Fibroblast of the conjunctiva (primary cell): Measurements from ENCODE around the gene ING2.
"Not testable (repeated sequence)": the region's sequence is repeated elsewhere in the genome, so short reads cannot be mapped to it uniquely, and the experiment has no call there.

Experiments used
- DNase-seq: peaks from one replicate; pipeline ENCODE4 v3.0.0-alpha.2; 2010; ENCODE audit warnings: low read depth

The ING2 gene

DNA sequence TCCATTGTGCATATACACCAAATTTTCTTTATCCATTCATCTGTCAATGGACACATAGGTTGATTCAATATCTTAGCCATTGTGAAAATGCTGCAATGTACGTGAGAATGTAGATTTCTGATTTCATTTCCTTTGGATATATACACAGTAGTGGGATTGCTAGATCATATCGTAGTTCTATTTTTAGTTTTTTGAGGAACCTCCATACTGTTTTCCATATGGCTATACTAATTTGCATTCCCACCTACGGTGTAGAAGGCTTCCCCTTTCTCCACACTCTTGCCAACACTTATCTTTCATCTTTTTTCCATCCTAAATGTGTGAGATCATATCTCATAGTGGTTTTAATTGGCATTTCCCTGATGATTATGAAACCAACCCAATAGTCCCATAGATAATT is 43.4 kb downstream of the ING2 start:
- DNase-seq = no peak

DNA sequence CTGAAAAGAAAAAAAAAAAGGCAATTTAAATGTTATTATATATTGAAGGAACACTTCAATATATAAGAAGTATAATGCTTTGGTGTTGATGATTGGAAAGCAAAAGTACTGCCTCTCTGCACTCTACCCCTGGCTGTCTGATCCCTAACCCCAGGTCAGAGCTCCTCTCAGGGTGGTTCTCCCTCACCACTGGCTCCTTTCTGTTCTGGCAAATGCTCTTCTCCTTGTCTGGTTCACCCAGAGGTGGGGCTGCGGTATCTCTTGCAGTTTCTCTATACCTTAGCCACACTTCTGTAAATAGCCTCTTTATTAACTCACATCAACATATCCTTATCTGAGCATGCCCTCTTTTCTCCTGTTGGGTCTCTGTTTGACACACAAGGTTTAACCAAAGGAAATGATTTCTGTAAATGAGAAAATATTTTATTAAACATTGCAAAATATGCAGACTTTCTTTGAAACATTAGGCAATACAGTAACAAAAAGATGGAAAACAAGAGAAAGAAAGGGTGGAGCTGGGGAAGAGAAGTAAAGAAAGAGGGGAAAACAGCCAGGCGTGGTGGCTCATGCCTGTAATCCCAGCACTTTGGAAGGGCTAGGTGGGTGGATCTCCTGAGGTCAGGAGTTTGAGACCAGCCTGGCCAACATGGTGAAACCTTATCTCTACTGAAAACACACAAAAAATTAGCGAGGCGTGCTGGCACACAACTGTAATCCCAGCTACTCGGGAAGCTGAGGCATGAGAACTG is 45.7 kb downstream of the ING2 start:
- DNase-seq = no peak

DNA sequence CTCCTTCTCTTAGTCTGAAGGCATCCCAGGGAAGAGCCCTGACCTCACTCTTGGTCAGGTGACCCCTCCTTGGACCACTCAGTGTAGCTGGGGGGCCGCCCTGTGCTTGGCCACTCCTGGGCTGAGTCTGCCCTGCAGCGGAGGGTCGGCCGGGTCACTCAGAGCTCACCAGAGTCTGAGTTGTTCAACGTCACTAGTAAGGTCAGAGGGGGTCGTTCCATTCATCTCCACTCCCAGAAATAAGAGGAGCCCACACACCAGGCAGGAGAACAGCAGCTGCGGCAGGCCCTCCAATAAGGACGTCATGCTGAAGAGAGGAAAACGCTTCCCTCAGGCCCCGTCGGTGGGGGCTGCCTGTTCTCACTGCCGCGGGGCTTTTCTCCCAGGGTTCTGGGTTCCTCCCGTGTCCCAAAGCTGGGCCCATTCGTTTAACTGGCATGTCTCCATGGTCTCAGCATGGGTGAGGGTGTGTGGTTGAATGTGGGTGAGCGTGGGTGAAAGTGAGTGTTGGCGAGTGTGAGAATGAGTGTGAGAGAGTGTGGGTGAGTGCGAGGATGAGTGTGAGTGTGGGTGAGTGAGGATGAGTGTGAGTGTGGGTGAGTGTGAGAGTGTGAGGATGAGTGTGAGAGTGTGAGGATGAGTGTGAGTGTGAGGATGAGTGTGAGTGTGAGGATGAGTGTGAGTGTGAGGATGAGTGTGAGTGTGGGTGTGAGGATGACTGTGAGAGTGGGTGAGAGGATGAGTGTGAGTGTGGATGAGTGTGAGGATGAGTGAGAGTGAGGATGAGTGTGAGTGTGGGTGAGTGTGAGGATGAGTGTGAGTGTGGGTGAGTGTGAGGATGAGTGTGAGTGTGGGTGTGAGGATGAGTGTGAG is 47.7 kb downstream of the ING2 start:
- DNase-seq = no peak

DNA sequence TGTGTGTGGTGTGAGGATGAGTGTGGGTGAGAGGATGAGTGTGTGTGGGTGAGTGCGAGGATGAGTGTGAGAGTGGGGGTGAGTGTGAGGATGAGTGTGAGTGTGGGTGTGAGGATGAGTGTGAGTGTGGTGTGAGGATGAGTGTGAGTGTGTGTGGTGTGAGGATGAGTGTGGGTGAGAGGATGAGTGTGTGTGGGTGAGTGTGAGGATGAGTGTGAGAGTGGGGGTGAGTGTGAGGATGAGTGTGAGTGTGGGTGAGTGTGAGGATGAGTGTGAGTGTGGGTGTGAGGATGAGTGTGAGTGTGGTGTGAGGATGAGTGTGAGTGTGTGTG is 48.3 kb downstream of the ING2 start:
- not testable (repeated sequence) for DNase-seq

DNA sequence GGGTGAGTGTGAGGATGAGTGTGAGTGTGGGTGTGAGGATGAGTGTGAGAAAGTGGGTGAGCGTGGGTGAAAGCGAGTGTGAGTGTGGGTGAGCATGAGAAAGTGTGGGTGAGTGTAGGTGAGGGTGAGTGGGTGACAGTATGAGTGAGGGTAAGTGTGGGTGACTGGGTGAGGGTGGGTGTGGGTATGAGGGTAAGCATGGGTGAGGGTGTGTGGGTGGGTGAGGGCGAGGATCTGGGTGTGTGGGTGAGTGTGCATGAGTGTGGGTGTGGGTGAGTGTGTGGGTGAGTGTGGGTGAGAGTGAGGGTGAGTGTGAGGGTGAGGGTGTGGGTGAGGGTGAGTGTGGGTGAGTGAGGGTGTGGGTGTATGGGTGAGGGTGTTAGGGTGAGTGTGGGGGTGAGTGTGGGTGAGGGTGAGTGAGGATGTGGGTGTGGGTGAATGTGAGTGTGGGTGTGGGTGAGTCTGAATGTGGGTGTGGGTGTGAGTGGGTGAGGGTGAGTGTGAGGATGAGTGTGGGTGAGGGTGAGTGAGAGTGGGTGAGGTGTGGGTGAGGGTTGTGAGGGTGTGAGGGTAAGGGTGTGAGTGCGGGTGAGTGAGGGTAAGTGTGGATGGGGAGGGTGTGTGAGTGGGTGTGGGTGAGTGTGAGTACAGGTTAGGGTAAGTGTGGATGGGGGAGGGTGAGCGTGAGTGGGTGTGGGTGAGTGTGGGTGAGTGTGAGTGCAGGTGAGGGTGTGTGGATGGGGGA is 48.9 kb downstream of the ING2 start:
- DNase-seq = no peak

DNA sequence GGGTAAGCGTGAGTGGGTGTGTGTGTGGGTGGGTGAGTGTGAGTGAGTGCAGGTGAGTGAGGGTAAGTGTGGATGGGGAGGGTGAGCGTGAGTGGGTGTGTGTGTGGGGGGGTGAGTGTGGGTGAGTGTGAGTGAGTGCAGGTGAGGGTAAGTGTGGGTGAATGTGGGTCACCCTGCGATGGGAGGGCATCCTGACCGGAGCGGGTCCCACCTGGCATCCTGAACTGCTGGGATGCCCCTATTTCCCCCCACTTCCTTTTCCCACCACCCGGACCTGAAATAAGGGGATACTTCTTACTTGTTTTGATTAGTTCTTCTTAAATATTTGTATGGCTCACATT is 49.5 kb downstream of the ING2 start:
- no peak for DNase-seq

DNA sequence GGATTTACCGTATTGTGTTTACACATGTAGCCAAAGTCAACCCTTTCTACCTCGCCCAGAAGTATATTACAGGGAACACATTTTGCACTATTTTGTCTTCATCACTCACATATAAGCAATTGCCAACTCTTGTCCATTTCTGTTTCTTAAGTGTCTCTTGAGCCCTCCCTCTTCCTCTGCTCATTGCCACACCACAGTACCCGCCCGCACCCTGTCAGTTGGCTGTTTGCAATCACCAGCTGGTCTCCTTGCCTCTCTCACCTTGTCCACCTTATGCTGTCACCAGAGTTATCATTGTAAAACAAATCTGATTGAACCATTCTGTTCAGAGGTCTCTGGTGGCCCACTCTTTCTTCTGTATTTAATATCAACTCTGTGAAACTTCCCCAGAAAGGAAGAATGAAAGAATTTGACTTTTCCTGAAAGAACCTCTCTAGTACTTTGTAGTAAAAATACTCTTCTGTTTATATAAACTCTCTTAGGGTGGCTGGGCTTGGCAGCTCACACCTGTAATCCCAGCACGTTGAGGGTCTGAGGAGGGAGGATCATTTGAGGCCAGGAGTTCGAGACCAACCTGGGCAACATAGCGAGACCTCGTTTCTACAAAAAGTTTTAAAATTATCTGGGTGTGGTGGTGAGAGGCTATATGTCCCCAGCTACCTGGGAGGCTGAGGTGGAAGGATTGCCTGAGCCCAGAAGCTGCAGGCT is 50.2 kb downstream of the ING2 start:
- no peak for DNase-seq

DNA sequence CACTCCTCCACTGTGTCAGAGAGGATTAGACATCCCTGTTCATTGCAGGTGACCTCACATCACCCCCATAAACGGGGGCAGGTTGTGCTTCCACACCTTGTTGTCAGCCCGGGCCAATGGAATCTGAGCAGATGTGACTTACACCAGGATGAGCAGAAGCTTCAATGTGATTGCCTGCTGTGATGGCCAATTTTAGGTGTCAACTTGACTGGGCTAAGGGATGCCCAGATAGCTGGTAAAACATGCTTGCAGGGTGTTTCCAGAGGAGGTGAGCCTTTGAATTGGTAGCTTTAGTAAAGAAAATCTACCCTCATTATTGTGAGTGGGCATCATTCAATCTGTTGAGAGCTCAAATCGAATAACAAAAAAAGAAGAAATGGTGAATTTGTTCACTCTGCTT is 52.1 kb downstream of the ING2 start:
- no peak for DNase-seq

DNA sequence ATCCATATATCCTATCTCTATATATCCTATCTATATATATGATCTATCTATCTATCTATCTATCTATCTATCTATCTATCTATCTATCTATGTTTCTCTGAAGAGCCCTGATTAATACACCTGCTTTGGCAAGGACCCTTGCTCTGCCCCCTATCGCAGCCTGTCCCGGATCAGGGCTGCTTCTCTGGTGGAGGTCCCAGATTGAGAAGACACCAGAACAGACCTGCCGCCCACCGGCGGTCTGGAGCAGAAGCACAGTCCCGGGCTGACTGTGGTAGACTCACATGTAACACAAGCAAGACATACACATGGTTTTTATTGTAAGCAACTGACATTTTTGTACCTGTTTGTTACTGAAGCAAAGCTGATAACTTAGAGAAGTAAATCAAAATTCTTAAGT is 52.8 kb downstream of the ING2 start:
- DNase-seq = no peak

DNA sequence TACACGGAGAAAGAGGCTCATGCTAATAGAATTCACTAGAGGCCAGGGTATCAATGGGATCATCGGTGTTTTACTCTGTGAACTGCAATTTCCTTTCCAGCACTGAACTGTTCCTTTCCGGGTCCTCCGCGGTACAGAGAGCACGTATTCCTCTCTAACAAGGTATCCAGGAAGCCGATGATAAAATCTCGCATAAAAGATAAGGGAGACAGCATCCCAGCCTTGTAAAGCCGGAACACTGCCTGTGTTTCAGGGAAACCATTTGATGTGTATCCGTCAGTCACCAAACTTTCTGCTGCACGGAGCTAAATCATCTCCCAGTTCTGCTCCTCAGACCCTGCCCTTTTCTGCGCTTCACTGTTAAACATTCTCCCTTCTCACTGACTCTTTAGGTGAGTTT is 54.0 kb downstream of the ING2 start:
- DNase-seq = no peak

DNA sequence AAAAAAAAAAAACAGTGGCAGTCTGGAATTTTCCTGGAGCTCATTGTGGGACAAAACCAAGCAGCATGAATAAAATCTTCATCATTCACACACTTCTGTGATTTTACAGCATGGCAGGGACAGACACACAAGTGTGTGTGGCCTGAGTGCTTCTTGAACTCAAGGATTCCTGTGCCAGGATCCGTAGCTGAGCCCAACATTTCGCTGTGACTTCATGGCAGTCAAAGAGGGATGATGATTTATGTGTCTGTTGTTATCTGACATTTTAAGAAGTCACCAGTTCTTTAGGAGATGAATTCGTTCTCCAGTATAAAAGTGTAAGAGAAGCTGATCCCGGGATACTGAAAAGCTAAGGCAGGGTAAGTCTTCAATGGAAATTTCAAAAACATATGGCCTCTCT is 57.0 kb downstream of the ING2 start:
- no peak for DNase-seq
